Neural cell (in vitro differentiated cells): ENCODE measurements around the gene GCNT1. TPM values are rescaled to one million over a fixed set of nuclear protein-coding genes. Genes with fewer than 3 reads are reported as not detected.

Experiments used
- H2AFZ ChIP-seq: fragments of 200-600, 300-800 bp; sonication (generic), shearing (Covaris generic); 2 replicates; pipeline ENCODE4 v1.6.0; 2014; ENCODE audit warnings: low read depth, mild to moderate bottlenecking, antibody characterized with exemption, low read length, moderate library complexity
- H3F3A ChIP-seq: fragments of 200-600 bp; shearing (Covaris generic); 2 replicates; pipeline ENCODE4 v1.6.1; 2016; ENCODE audit warnings: mild to moderate bottlenecking, moderate library complexity, mixed read lengths, antibody characterized with exemption, low read length; ENCODE audit not compliant: insufficient read depth, poor library complexity, severe bottlenecking
- H3K27ac ChIP-seq: fragments of 200-600, 300-800 bp; sonication (generic), shearing (Covaris generic); 2 replicates; pipeline ENCODE4 v1.5.1; 2014; ENCODE audit warnings: mild to moderate bottlenecking, low read length, moderate library complexity
- H3K27me3 ChIP-seq: fragments of 300-800, 200-600 bp; sonication (generic), shearing (Covaris generic); 2 replicates; pipeline ENCODE4 v1.6.0; 2014; ENCODE audit warnings: mild to moderate bottlenecking, low read depth, low read length, moderate library complexity; ENCODE audit not compliant: insufficient read depth
- H3K36me3 ChIP-seq: fragments of 300-800, 200-600 bp; sonication (generic), shearing (Covaris generic); 2 replicates; pipeline ENCODE4 v1.5.1; 2014; ENCODE audit warnings: mild to moderate bottlenecking, antibody characterized with exemption, low read length, moderate library complexity; ENCODE audit not compliant: insufficient read depth
- H3K4me2 ChIP-seq: fragments of 300-800, 200-600 bp; sonication (generic), shearing (Covaris generic); 2 replicates; pipeline ENCODE4 v1.6.0; 2014; ENCODE audit warnings: mild to moderate bottlenecking, low read length
- H3K4me3 ChIP-seq: fragments of 300-800, 200-600 bp; sonication (generic), shearing (Covaris generic); 2 replicates; pipeline ENCODE4 v1.5.1; 2014; ENCODE audit warnings: mild to moderate bottlenecking, low read length, moderate library complexity
- H3K79me2 ChIP-seq: fragments of 200-600 bp; shearing (Covaris generic); replicated peaks from 2 replicates; pipeline ENCODE4 v1.6.0; 2014; ENCODE audit warnings: mild to moderate bottlenecking, low read length, moderate library complexity; ENCODE audit not compliant: insufficient read depth
- H3K9ac ChIP-seq: fragments of 300-800, 200-600 bp; sonication (generic), shearing (Covaris generic); 2 replicates; pipeline ENCODE4 v1.6.1; 2016; ENCODE audit warnings: mild to moderate bottlenecking, low read length, mixed read lengths
- H3K9me2 ChIP-seq: fragments of 200-600 bp; shearing (Covaris generic); 2 replicates; pipeline ENCODE4 v1.6.1; 2016; ENCODE audit warnings: mild to moderate bottlenecking, low read length, mixed read lengths; ENCODE audit not compliant: insufficient read depth
- H3K9me3 ChIP-seq: fragments of 200-600, 300-800 bp; sonication (generic), shearing (Covaris generic); 2 replicates; pipeline ENCODE4 v1.6.1; 2016; ENCODE audit warnings: mild to moderate bottlenecking, mixed run types, low read length, moderate library complexity, mixed read lengths
- H4K20me1 ChIP-seq: fragments of 200-600 bp; shearing (Covaris generic); 2 replicates; pipeline ENCODE4 v1.6.1; 2016; ENCODE audit warnings: mild to moderate bottlenecking, mixed run types; ENCODE audit not compliant: insufficient read depth
- EP300 ChIP-seq: fragments of 450-650 bp; conservative IDR thresholded peaks from 2 replicates; pipeline ENCODE4 v1.6.1; 2014; ENCODE audit warnings: antibody characterized with exemption, mild to moderate bottlenecking, moderate library complexity; ENCODE audit not compliant: poor library complexity, severe bottlenecking
- EZH2 ChIP-seq: fragments of 200-600, 300-800 bp; shearing (Covaris generic), sonication (generic); IDR thresholded peaks from 2 replicates; pipeline ENCODE4 v1.6.1; 2014; ENCODE audit warnings: antibody characterized with exemption, low read length, borderline replicate concordance, mild to moderate bottlenecking; ENCODE audit not compliant: insufficient read depth, poor library complexity, severe bottlenecking
- MXI1 ChIP-seq: fragments of 450-650 bp; conservative IDR thresholded peaks from 2 replicates; pipeline ENCODE4 v1.6.1; 2014; ENCODE audit warnings: antibody characterized with exemption, mild to moderate bottlenecking; ENCODE audit not compliant: poor library complexity, severe bottlenecking
- POLR2AphosphoS5 ChIP-seq: IDR thresholded peaks from 2 replicates; pipeline ENCODE4 v1.6.1; 2012
- RAD21 ChIP-seq: fragments of 450-650 bp; conservative IDR thresholded peaks from 2 replicates; pipeline ENCODE4 v1.6.1; 2014; ENCODE audit warnings: antibody characterized with exemption, mild to moderate bottlenecking, moderate library complexity
- SMC3 ChIP-seq: fragments of 450-650 bp; conservative IDR thresholded peaks from 2 replicates; pipeline ENCODE4 v1.6.1; 2014; ENCODE audit warnings: antibody characterized with exemption, mild to moderate bottlenecking, moderate library complexity; ENCODE audit not compliant: poor library complexity
- TAF1 ChIP-seq: IDR thresholded peaks from 2 replicates; pipeline ENCODE4 v1.6.1; 2012; ENCODE audit warnings: low read depth
- polyA plus RNA-seq: library from polyadenylated mRNA; depleted of rRNA; stranded (reverse); fragments of >200 nt; gene quantifications from 2 replicates; pipeline ENCODE4 v1.2.3, GENCODE V29; 2014
- TF ChIP-seq, protein P1 (sequence below): IDR thresholded peaks from 2 replicates; pipeline ENCODE4 v1.6.1; 2012; ENCODE audit warnings: borderline replicate concordance
- TF ChIP-seq, protein P2 (sequence below): fragments of 450-650 bp; IDR thresholded peaks from 2 replicates; pipeline ENCODE4 v1.5.1; 2014; ENCODE audit warnings: antibody characterized with exemption, mild to moderate bottlenecking, moderate library complexity; ENCODE audit not compliant: poor library complexity, severe bottlenecking

The GCNT1 gene
- polyA plus RNA-seq, 1 donor from 2014 or later, result 0.22 TPM

DNA sequence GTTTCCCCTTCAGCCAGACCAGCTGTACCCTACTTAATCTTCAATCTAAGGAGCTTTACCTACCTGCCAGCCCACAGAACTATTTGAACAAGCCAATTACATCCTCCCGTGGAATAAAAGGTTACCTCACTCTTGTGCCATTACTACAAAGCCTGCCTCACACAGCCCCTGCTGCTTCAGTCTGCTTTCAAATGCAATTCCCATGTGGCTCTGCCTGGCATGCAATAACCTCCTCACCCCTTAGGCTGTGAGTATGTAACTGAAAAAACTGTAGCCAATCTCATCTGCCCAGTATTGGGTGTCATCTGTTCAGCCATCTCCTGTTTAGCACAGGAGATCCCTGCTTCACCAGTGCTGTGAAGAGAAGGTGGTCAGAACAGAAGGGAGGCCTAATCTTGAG lies 6.1 kb upstream of the GCNT1 start:
- H3K9ac ChIP-seq, result no peak overlapping the region
- H3K79me2 ChIP-seq, result no peaks in the 10 kb centered on the region
- H3K27me3 ChIP-seq, result no peaks in the 10 kb centered on the region
- no peak overlapping the region for H3K4me3 ChIP-seq
- no peak overlapping the region for H3K27ac ChIP-seq
- no peaks in the 10 kb centered on the region for H3K36me3 ChIP-seq
- TF ChIP-seq TAF1, result no peak
- no peak for TF ChIP-seq RAD21
- H3K4me2 ChIP-seq, result no peak overlapping the region
- H4K20me1 ChIP-seq, result no peaks in the 10 kb centered on the region
- H3K9me2 ChIP-seq, result no peaks in the 10 kb centered on the region
- no peaks in the 10 kb centered on the region for H3F3A ChIP-seq
- no peak overlapping the region for H2AFZ ChIP-seq
- H3K9me3 ChIP-seq, result no peaks in the 10 kb centered on the region

DNA sequence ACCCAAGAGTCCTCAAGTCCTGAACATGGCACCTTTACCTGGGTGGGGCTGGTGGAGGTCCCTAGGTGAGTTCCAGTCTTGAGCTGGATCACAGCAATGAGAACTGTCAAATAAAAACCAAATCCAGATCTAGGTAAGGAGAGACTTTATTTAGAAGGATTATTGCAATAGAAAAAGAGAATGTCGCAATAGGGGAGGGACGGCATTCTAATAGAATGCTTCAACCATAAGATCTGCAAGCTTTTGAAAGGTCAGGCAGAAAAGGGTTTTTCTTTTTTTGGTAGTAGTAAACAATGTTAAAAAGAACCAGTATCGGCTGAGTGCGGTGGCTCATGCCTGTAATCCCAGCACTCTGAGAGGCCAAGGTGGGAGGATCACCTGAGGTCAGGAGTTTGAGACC lies 5.2 kb upstream of the GCNT1 start:
- Histone ChIP-seq H3K27me3 (no peaks in the 10 kb centered on the region), H3K79me2 (no peaks in the 10 kb centered on the region), H3K4me2 (no peak overlapping the region), H3K4me3 (no peak overlapping the region), H2AFZ (no peak overlapping the region), H3F3A (no peaks in the 10 kb centered on the region), H3K9ac (no peak overlapping the region), H3K9me3 (no peaks in the 10 kb centered on the region), H4K20me1 (no peaks in the 10 kb centered on the region), H3K9me2 (no peaks in the 10 kb centered on the region), H3K36me3 (no peaks in the 10 kb centered on the region), H3K27ac (no peak overlapping the region)
- TF ChIP-seq POLR2AphosphoS5 (no peak), RAD21 (no peak), TAF1 (no peak), MXI1 (no peak), EZH2 (no peak), EP300 (no peak), SMC3 (no peak)
- TF ChIP-seq, protein P1, sequence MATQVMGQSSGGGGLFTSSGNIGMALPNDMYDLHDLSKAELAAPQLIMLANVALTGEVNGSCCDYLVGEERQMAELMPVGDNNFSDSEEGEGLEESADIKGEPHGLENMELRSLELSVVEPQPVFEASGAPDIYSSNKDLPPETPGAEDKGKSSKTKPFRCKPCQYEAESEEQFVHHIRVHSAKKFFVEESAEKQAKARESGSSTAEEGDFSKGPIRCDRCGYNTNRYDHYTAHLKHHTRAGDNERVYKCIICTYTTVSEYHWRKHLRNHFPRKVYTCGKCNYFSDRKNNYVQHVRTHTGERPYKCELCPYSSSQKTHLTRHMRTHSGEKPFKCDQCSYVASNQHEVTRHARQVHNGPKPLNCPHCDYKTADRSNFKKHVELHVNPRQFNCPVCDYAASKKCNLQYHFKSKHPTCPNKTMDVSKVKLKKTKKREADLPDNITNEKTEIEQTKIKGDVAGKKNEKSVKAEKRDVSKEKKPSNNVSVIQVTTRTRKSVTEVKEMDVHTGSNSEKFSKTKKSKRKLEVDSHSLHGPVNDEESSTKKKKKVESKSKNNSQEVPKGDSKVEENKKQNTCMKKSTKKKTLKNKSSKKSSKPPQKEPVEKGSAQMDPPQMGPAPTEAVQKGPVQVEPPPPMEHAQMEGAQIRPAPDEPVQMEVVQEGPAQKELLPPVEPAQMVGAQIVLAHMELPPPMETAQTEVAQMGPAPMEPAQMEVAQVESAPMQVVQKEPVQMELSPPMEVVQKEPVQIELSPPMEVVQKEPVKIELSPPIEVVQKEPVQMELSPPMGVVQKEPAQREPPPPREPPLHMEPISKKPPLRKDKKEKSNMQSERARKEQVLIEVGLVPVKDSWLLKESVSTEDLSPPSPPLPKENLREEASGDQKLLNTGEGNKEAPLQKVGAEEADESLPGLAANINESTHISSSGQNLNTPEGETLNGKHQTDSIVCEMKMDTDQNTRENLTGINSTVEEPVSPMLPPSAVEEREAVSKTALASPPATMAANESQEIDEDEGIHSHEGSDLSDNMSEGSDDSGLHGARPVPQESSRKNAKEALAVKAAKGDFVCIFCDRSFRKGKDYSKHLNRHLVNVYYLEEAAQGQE, result no peak
- TF ChIP-seq, protein P2, sequence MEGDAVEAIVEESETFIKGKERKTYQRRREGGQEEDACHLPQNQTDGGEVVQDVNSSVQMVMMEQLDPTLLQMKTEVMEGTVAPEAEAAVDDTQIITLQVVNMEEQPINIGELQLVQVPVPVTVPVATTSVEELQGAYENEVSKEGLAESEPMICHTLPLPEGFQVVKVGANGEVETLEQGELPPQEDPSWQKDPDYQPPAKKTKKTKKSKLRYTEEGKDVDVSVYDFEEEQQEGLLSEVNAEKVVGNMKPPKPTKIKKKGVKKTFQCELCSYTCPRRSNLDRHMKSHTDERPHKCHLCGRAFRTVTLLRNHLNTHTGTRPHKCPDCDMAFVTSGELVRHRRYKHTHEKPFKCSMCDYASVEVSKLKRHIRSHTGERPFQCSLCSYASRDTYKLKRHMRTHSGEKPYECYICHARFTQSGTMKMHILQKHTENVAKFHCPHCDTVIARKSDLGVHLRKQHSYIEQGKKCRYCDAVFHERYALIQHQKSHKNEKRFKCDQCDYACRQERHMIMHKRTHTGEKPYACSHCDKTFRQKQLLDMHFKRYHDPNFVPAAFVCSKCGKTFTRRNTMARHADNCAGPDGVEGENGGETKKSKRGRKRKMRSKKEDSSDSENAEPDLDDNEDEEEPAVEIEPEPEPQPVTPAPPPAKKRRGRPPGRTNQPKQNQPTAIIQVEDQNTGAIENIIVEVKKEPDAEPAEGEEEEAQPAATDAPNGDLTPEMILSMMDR, result no peak

DNA sequence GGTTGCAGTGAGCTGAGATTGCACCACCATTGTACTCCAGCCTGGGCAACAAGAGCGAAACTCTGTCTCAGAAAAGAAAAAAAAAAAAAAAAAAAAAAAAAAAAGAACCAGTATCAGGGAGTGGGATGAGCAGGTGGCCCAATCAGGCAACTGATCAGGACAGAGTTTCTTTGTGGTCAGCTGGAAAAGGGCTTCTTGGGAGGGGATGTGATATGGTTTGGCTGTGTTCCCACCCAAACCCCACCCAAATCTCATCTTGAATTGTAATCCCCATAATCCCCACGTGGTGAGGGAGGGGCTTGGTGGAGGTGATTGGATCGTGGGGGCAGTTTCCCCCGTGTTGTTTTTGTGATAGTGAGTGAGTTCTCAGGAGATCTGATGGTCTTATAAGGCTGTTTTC lies 4.7 kb upstream of the GCNT1 start:
- Histone ChIP-seq H3K9me2 (no peaks in the 10 kb centered on the region), H3K9ac (no peak overlapping the region), H3K79me2 (no peaks in the 10 kb centered on the region), H2AFZ (no peak overlapping the region), H3K27ac (no peak overlapping the region), H3K27me3 (peaks cover 3% of the 10 kb centered on the region), H3K4me3 (no peak overlapping the region), H3F3A (no peaks in the 10 kb centered on the region), H4K20me1 (no peaks in the 10 kb centered on the region), H3K36me3 (no peaks in the 10 kb centered on the region), H3K4me2 (no peak overlapping the region), H3K9me3 (no peaks in the 10 kb centered on the region)
- TF ChIP-seq TAF1 (no peak), MXI1 (no peak), SMC3 (no peak), POLR2AphosphoS5 (no peak), EZH2 (no peak), RAD21 (no peak)
